Endothelial cell of umbilical vein (primary cell): ENCODE results near the gene COL18A1. TPM values are rescaled to one million over a fixed set of nuclear protein-coding genes. Genes with fewer than 3 reads are reported as not detected.

ENCODE experiments used
- BruUV-seq: library from RNA; stranded (reverse); fragments of 400-500 nt; replicated peaks from 2 replicates; lab custom pipeline; 2021; lab: Mats Ljungman, UMichigan
- CTCF ChIA-PET: fragments of 300-600, 350-600 bp; sonication (Branson Sonifier 250); formaldehyde crosslinking; loops from one replicate; lab custom pipeline; 2021; ENCODE audit warnings: antibody characterized with exemption, inconsistent platforms; lab: Charles Lee
- POLR2A ChIA-PET: fragments of 300-600, 350-600 bp; sonication (Branson Sonifier 250); formaldehyde crosslinking; loops from one replicate; lab custom pipeline; 2021; ENCODE audit warnings: antibody characterized with exemption, inconsistent platforms; lab: Charles Lee
- DNase-seq: peaks from one replicate; pipeline ENCODE4 v3.0.0-alpha.2; 2011; ENCODE audit warnings: low read depth, low spot score
- FAIRE-seq: peaks from 2 replicates; lab custom pipeline; 2011; peaks lifted over from hg19 to GRCh38; lab: Jason Lieb, UNC
- H2AFZ ChIP-seq: 2 replicates; pipeline ENCODE4 v1.6.0; 2012; ENCODE audit warnings: low read depth, low read length, control low read depth, inconsistent platforms
- H3K27ac ChIP-seq: 2 replicates; pipeline ENCODE4 v1.5.1; 2011; ENCODE audit warnings: low read depth, mild to moderate bottlenecking, control low read depth, low read length, moderate library complexity; ENCODE audit not compliant: insufficient read depth
- H3K27me3 ChIP-seq, 2 experiments: 2 replicates each; pipeline versions ENCODE4 v1.6.0 to v1.6.1; 2011; ENCODE audit warnings: low read length in 2 of 2, mixed read lengths in 1 of 2; ENCODE audit not compliant: control insufficient read depth in 2 of 2, insufficient read depth in 2 of 2
- H3K36me3 ChIP-seq, 2 experiments: 2 replicates in 1 of 2; 3 replicates in 1 of 2; pipeline ENCODE4 v1.5.1; 2011; ENCODE audit warnings: low read length in 2 of 2, mild to moderate bottlenecking in 1 of 2, moderate library complexity in 1 of 2; ENCODE audit not compliant: control insufficient read depth in 2 of 2, insufficient read depth in 2 of 2; ENCODE audit errors: extremely low read depth in 1 of 2
- H3K4me1 ChIP-seq: 3 replicates; pipeline ENCODE4 v1.5.1; 2011; ENCODE audit warnings: mild to moderate bottlenecking, low read length; ENCODE audit not compliant: control insufficient read depth, insufficient read depth; ENCODE audit errors: extremely low read depth
- H3K4me2 ChIP-seq: 2 replicates; pipeline ENCODE4 v1.6.1; 2011; ENCODE audit warnings: low read length, control low read depth, mixed read lengths; ENCODE audit not compliant: insufficient read depth
- H3K4me3 ChIP-seq, 3 experiments: fragments of 200-600 bp in 1 of 3; sonication (generic), shearing (Covaris generic) in 1 of 3; replicated peaks in 1 of 3; 2 replicates each; pipeline ENCODE4 v1.5.1; 2011 to 2016; ENCODE audit warnings: control low read depth in 3 of 3, low read length in 3 of 3, mild to moderate bottlenecking in 2 of 3, inconsistent platforms in 1 of 3, low read depth in 1 of 3, moderate library complexity in 1 of 3; ENCODE audit not compliant: insufficient read depth in 1 of 3
- H3K79me2 ChIP-seq: 2 replicates; pipeline ENCODE4 v1.6.0; 2012; ENCODE audit warnings: low read length, inconsistent platforms; ENCODE audit not compliant: control insufficient read depth, insufficient read depth
- H3K9ac ChIP-seq: replicated peaks from 2 replicates; pipeline ENCODE3; 2011; ENCODE audit warnings: low read length, control low read depth; ENCODE audit not compliant: insufficient read depth; ENCODE audit errors: extremely low read depth
- H3K9me1 ChIP-seq: replicated peaks from 3 replicates; pipeline ENCODE4 v1.6.0; 2011; ENCODE audit warnings: mild to moderate bottlenecking, low read length; ENCODE audit not compliant: control insufficient read depth, insufficient read depth; ENCODE audit errors: extremely low read depth
- H3K9me3 ChIP-seq: replicated peaks from 2 replicates; pipeline ENCODE4 v1.5.1; 2012; ENCODE audit warnings: low read length, inconsistent platforms; ENCODE audit not compliant: control insufficient read depth, insufficient read depth
- H4K20me1 ChIP-seq: replicated peaks from 2 replicates; pipeline ENCODE3; 2011; ENCODE audit warnings: mild to moderate bottlenecking, low read length; ENCODE audit not compliant: control insufficient read depth, insufficient read depth; ENCODE audit errors: extremely low read depth
- CTCF ChIP-seq, 2 donors: IDR thresholded peaks; 1 replicate in 1 of 2; 2 replicates in 1 of 2; pipeline ENCODE4 v1.5.1; 2011; ENCODE audit warnings: low read length in 2 of 2, mild to moderate bottlenecking in 2 of 2, moderate library complexity in 2 of 2, control low read depth in 1 of 2, inconsistent platforms in 1 of 2, low read depth in 1 of 2; ENCODE audit not compliant: insufficient read depth in 1 of 2; ENCODE audit errors: extremely low read depth in 1 of 2
- EZH2 ChIP-seq: IDR thresholded peaks from 2 replicates; pipeline ENCODE4 v1.6.1; 2012; ENCODE audit warnings: borderline replicate concordance, low read depth, mild to moderate bottlenecking, moderate library complexity, low read length, inconsistent platforms; ENCODE audit not compliant: severe bottlenecking
- FOS ChIP-seq: IDR thresholded peaks from 2 replicates; pipeline ENCODE4 v1.6.1; 2011; ENCODE audit warnings: mild to moderate bottlenecking, low read length, moderate library complexity, borderline replicate concordance; ENCODE audit not compliant: insufficient read depth
- GATA2 ChIP-seq: IDR thresholded peaks from 2 replicates; pipeline ENCODE4 v1.7.0; 2011; ENCODE audit warnings: low read depth, mild to moderate bottlenecking, moderate library complexity, mixed read lengths, low read length; ENCODE audit not compliant: insufficient read length, insufficient read depth
- JUN ChIP-seq: IDR thresholded peaks from 2 replicates; pipeline ENCODE4 v1.6.1; 2011; ENCODE audit warnings: borderline replicate concordance, low read depth; ENCODE audit not compliant: insufficient read length, insufficient read depth
- MAX ChIP-seq: IDR thresholded peaks from 2 replicates; pipeline ENCODE4 v1.6.1; 2011; ENCODE audit not compliant: insufficient read depth, insufficient read length
- MYC ChIP-seq: IDR thresholded peaks from one replicate; pipeline ENCODE4 v1.6.1; 2011; ENCODE audit warnings: mild to moderate bottlenecking, low read depth, low read length
- POLR2A ChIP-seq: IDR thresholded peaks from 2 replicates; pipeline ENCODE4 v1.6.1; 2012; ENCODE audit warnings: low read depth, mild to moderate bottlenecking, control low read depth, low read length
- POLR2AphosphoS5 ChIP-seq: IDR thresholded peaks from 2 replicates; pipeline ENCODE4 v1.6.1; 2012; ENCODE audit warnings: low read depth, mild to moderate bottlenecking, control low read depth, low read length, moderate library complexity; ENCODE audit not compliant: insufficient read depth
- dilution Hi-C: fragments of 300-500 bp; cut with MboI; formaldehyde crosslinking; loops from one replicate; pipeline ENCODE4 v1.15.0; 2019; ENCODE audit warnings: low sequenced_read_pairs; ENCODE audit not compliant: extremely low pct_ligation_motif_present
- intact Hi-C: fragments of 100-400 bp; cut with micrococcal nuclease; formaldehyde crosslinking; loops from one replicate; pipeline ENCODE4 v1.10.0; 2022
- polyA plus RNA-seq, 4 experiments: library from polyadenylated mRNA; depleted of rRNA in 3 of 4; stranded (reverse) in 3 of 4; unstranded in 1 of 4; fragments of >200 nt; gene quantifications; 2 replicates each; pipeline versions ENCODE4 v1.2.1 to v1.2.3, GENCODE V29; 2011 to 2012; ENCODE audit warnings: missing spikeins in 1 of 4
- total RNA-seq: library from RNA; stranded (reverse); gene quantifications from 2 replicates; pipeline ENCODE4 v1.2.3, GENCODE V29; 2021

Gene COL18A1
- total and polyA plus RNA-seq, 2 donors (not counting 3 experiments of a cell fraction or from before 2014, with no cell fraction given): 198 to 252 TPM

- CTCF ChIA-PET: interaction anchor here (2.1 kb wide), 1 partner anchor 136 kb away, joined by 8 read pairs; no protein-coding TSS in a partner anchor
- FAIRE-seq (no peak), DNase-seq (no peak)
- intact Hi-C loops (no loop called here), dilution Hi-C loops (no loop called here)
- Histone ChIP-seq H3K9ac (no peak overlapping the region), H3K4me1 (peaks cover 29% of the 10 kb centered on the region), H3K27ac (peak overlapping the region; percentile 61), H3K9me3 (no peaks in the 10 kb centered on the region), H2AFZ (no peak overlapping the region), H3K4me3 (no peak overlapping the region), H3K79me2 (peaks cover 81% of the 10 kb centered on the region), H3K4me2 (no peak overlapping the region), H3K9me1 (no peaks in the 10 kb centered on the region), H4K20me1 (no peaks in the 10 kb centered on the region), H3K36me3 (no peaks in the 10 kb centered on the region), H3K27me3 (no peaks in the 10 kb centered on the region)
- BruUV-seq: no TSS peak
- TF ChIP-seq MAX (no peak), FOS (no peak), MYC (no peak), POLR2AphosphoS5 (no peak), CTCF (IDR thresholded peaks at IDR 0.05; ENCODE audit: extremely low read depth in 1 of 2, insufficient read depth in 1 of 2, low read depth in 1 of 2, low read length in 2 of 2) (no peak), POLR2A (no peak), JUN (no peak), EZH2 (no peak), GATA2 (no peak)
- POLR2A ChIA-PET: no interaction called here
Measured at GRCh38 chr21:45428534-45428933, 23.6 kb downstream of the COL18A1 start.
